Caco-2 (cell line): ENCODE measurements around the gene MTAP. TPM values are rescaled to one million over a fixed set of nuclear protein-coding genes. Genes with fewer than 3 reads are reported as not detected.

Experiments used
- BruUV-seq: library from RNA; stranded (reverse); fragments of 400-500 nt; replicated peaks from 2 replicates; lab custom pipeline; 2021; lab: Mats Ljungman, UMichigan
- CTCF ChIA-PET: fragments of 300-600 bp; sonication (Branson Sonifier 250); formaldehyde crosslinking; loops from one replicate; lab custom pipeline; 2022; ENCODE audit warnings: antibody characterized with exemption; lab: Charles Lee
- POLR2A ChIA-PET: fragments of 300-600 bp; sonication (Branson Sonifier 250); formaldehyde crosslinking; loops from one replicate; lab custom pipeline; 2022; ENCODE audit warnings: antibody characterized with exemption; lab: Charles Lee
- DNase-seq, 2 experiments: peaks; one replicate each; pipeline versions ENCODE4 v3.0.0 to v3.0.0-alpha.2; 2020 to 2022
- H3K27me3 ChIP-seq: replicated peaks from 2 replicates; pipeline ENCODE4 v1.6.0; 2011; ENCODE audit warnings: low read length; ENCODE audit not compliant: control insufficient read depth, insufficient read depth
- H3K36me3 ChIP-seq: 2 replicates; pipeline ENCODE4 v1.5.1; 2011; ENCODE audit warnings: low read length; ENCODE audit not compliant: control insufficient read depth, insufficient read depth
- H3K4me1 ChIP-seq: fragments of 250-450 bp; sonication (Bioruptor Pico); 2 replicates; pipeline ENCODE4 v1.5.1; 2020; ENCODE audit warnings: mild to moderate bottlenecking
- H3K4me3 ChIP-seq: 2 replicates; pipeline ENCODE4 v1.5.1; 2011; ENCODE audit warnings: low read depth, mild to moderate bottlenecking, control low read depth, low read length
- H3K9me3 ChIP-seq: fragments of 250-450 bp; sonication (Bioruptor Pico); 2 replicates; pipeline ENCODE4 v1.5.1; 2020; ENCODE audit warnings: mild to moderate bottlenecking, moderate library complexity
- H3K27ac Mint-ChIP-seq: one replicate; pipeline ENCODE4 v1.8.0; 2022; ENCODE audit warnings: mixed read lengths; ENCODE audit not compliant: unreplicated experiment
- H3K27me3 Mint-ChIP-seq: one replicate; pipeline ENCODE4 v1.8.0; 2022; ENCODE audit warnings: mixed read lengths; ENCODE audit not compliant: insufficient read depth, unreplicated experiment
- H3K36me3 Mint-ChIP-seq: one replicate; pipeline ENCODE4 v1.8.0; 2022; ENCODE audit warnings: mild to moderate bottlenecking, mixed read lengths; ENCODE audit not compliant: insufficient read depth, unreplicated experiment
- H3K4me1 Mint-ChIP-seq: one replicate; pipeline ENCODE4 v1.8.0; 2022; ENCODE audit warnings: low read depth, mixed read lengths; ENCODE audit not compliant: unreplicated experiment
- H3K4me3 Mint-ChIP-seq: one replicate; pipeline ENCODE4 v1.8.0; 2022; ENCODE audit warnings: mild to moderate bottlenecking, moderate library complexity, mixed read lengths; ENCODE audit not compliant: unreplicated experiment
- H3K9me3 Mint-ChIP-seq: one replicate; pipeline ENCODE4 v1.8.0; 2022; ENCODE audit warnings: mixed read lengths; ENCODE audit not compliant: unreplicated experiment
- CTCF ChIP-seq, 2 experiments: fragments of 200-600 bp in 1 of 2; IDR thresholded peaks; 1 replicate in 1 of 2; 2 replicates in 1 of 2; pipeline versions ENCODE4 v1.5.1 to v1.8.0; 2011 to 2022; ENCODE audit warnings: antibody characterized with exemption in 1 of 2, control low read depth in 1 of 2, inconsistent platforms in 1 of 2, low read depth in 1 of 2, low read length in 1 of 2, mild to moderate bottlenecking in 1 of 2, moderate library complexity in 1 of 2; ENCODE audit not compliant: insufficient read depth in 1 of 2, severe bottlenecking in 1 of 2, unreplicated experiment in 1 of 2
- intact Hi-C: fragments of 100-400 bp; cut with micrococcal nuclease; formaldehyde crosslinking; loops from one replicate; pipeline ENCODE4 v1.10.0; 2022; ENCODE audit not compliant: unreplicated experiment
- total RNA-seq: library from RNA; stranded (reverse); gene quantifications from 2 replicates; pipeline ENCODE4 v1.2.3, GENCODE V29; 2022

The MTAP gene
- total RNA-seq, 1 experiment from 2014 or later, result 53.3 TPM

- Mint-ChIP-seq H3K9me3 (no peaks in the 10 kb centered on the region), H3K27ac (no peak overlapping the region), H3K4me3 (no peak overlapping the region), H3K36me3 (peaks cover 5% of the 10 kb centered on the region), H3K27me3 (no peaks in the 10 kb centered on the region), H3K4me1 (no peaks in the 10 kb centered on the region)
- ChIA-PET CTCF (no interaction called here), POLR2A (no interaction called here)
- no peak for DNase-seq
- no TSS peak for BruUV-seq
- no peaks in the 10 kb centered on the region for H3K36me3 ChIP-seq
- intact Hi-C loops, result loop anchor here (10.0 kb wide), 1 partner anchor 94 kb away; no protein-coding TSS in a partner anchor
- no peak for TF ChIP-seq CTCF (IDR thresholded peaks at IDR 0.05; ENCODE audit: insufficient read depth in 1 of 2, low read depth in 1 of 2, low read length in 1 of 2, severe bottlenecking in 1 of 2, unreplicated experiment in 1 of 2)
- H3K9me3 ChIP-seq, result no peaks in the 10 kb centered on the region
- H3K4me1 ChIP-seq, result no peaks in the 10 kb centered on the region
- no peaks in the 10 kb centered on the region for H3K27me3 ChIP-seq
- no peak overlapping the region for H3K4me3 ChIP-seq
These were observed 166.8 kb downstream of the MTAP start for GRCh38 chr9:21969011-21969940.

GRCh38 chr9:21969951-21970799, 167.7 kb downstream of the MTAP start:
- Histone ChIP-seq H3K4me1 (no peaks in the 10 kb centered on the region), H3K9me3 (no peaks in the 10 kb centered on the region), H3K4me3 (no peak overlapping the region), H3K27me3 (no peaks in the 10 kb centered on the region), H3K36me3 (no peaks in the 10 kb centered on the region)
- intact Hi-C loops, result loop anchor here (10.0 kb wide), 1 partner anchor 95 kb away; no protein-coding TSS in a partner anchor
- H3K4me1 Mint-ChIP-seq, result no peaks in the 10 kb centered on the region
- DNase-seq, result no peak
- peaks cover 5% of the 10 kb centered on the region for H3K36me3 Mint-ChIP-seq
- ChIA-PET POLR2A (no interaction called here), CTCF (no interaction called here)
- H3K4me3 Mint-ChIP-seq, result no peak overlapping the region
- BruUV-seq, result no TSS peak
- TF ChIP-seq CTCF (IDR thresholded peaks at IDR 0.05; ENCODE audit: insufficient read depth in 1 of 2, low read depth in 1 of 2, low read length in 1 of 2, severe bottlenecking in 1 of 2, unreplicated experiment in 1 of 2), result no peak
- H3K27me3 Mint-ChIP-seq, result no peaks in the 10 kb centered on the region
- H3K27ac Mint-ChIP-seq, result no peak overlapping the region
- H3K9me3 Mint-ChIP-seq, result no peaks in the 10 kb centered on the region
